Colonic mucosa (tissue), 4 donors: ENCODE data around the gene WDPCP. TPM values are rescaled to one million over a fixed set of nuclear protein-coding genes. Genes with fewer than 3 reads are reported as not detected.
"Not testable (repeated sequence)": the region's sequence is repeated elsewhere in the genome, so short reads cannot be mapped to it uniquely, and the experiment has no call there.

Experiments used
- DNase-seq: peaks from one replicate; pipeline ENCODE4 v3.0.0-alpha.2; 2020
- H3K27ac ChIP-seq: fragments of 200-600 bp; one replicate; pipeline ENCODE4 v1.8.0; 2021
- H3K27me3 ChIP-seq: fragments of 200-600 bp; one replicate; pipeline ENCODE4 v1.8.0; 2021
- H3K36me3 ChIP-seq: fragments of 200-600 bp; one replicate; pipeline ENCODE4 v1.8.0; 2021
- H3K4me1 ChIP-seq: fragments of 200-600 bp; one replicate; pipeline ENCODE4 v1.8.0; 2021; ENCODE audit warnings: mild to moderate bottlenecking
- H3K4me3 ChIP-seq: fragments of 200-600 bp; one replicate; pipeline ENCODE4 v1.8.0; 2021
- H3K9ac ChIP-seq, 2 donors: one replicate each; pipeline ENCODE4 v1.7.0; 2013; ENCODE audit warnings: control low read depth in 2 of 2, low read depth in 2 of 2, low read length in 2 of 2
- H3K9me3 ChIP-seq: fragments of 200-600 bp; one replicate; pipeline ENCODE4 v1.8.0; 2021
- intact Hi-C: fragments of 100-400 bp; cut with DNase I; formaldehyde crosslinking; loops from one replicate; pipeline ENCODE4 v1.14.1; 2022
- total RNA-seq, 2 donors: library from RNA; stranded (reverse); fragmentation: NEBNext Ultra II Directional in 1 of 2; extraction: Animal tissue kit (Norgen Biotek cat#: 25700) in 1 of 2; gene quantifications; one replicate each; pipeline ENCODE4 v1.2.1, GENCODE V29; 2021
- TF ChIP-seq, protein P1 (sequence below): fragments of 200-600 bp; IDR thresholded peaks from one replicate; pipeline ENCODE4 v1.8.0; 2022; ENCODE audit warnings: antibody characterized with exemption, mild to moderate bottlenecking
- donor health status: healthy.
- donor health status: DM: no; HTN: no; CAD: no.
- donor health status: DM: no; HTN: no; CAD: no.

WDPCP gene
- total RNA-seq, 2 donors from 2014 or later: 3.4 to 4.5 TPM

DNA sequence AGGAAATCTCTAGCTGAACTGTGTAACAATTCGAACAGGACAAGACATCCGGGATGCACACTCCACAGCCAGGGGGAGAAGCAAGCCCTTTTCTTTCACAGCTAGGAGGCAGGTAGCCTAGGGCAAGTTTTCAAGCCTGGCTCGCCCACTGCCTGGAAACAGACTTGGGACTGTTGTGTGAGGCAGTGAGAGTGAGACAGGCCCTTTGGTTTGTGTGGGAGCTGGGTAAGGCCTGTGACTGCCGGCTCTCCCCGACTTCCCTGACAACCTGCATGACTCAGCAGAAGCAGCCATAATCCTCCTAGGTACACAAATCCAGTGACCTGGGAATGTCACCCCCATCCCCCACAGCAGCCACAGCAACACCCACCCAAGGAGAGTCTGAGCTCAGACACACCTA lies 179.7 kb downstream of the WDPCP start:
- TF ChIP-seq, protein P1, sequence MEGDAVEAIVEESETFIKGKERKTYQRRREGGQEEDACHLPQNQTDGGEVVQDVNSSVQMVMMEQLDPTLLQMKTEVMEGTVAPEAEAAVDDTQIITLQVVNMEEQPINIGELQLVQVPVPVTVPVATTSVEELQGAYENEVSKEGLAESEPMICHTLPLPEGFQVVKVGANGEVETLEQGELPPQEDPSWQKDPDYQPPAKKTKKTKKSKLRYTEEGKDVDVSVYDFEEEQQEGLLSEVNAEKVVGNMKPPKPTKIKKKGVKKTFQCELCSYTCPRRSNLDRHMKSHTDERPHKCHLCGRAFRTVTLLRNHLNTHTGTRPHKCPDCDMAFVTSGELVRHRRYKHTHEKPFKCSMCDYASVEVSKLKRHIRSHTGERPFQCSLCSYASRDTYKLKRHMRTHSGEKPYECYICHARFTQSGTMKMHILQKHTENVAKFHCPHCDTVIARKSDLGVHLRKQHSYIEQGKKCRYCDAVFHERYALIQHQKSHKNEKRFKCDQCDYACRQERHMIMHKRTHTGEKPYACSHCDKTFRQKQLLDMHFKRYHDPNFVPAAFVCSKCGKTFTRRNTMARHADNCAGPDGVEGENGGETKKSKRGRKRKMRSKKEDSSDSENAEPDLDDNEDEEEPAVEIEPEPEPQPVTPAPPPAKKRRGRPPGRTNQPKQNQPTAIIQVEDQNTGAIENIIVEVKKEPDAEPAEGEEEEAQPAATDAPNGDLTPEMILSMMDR: no peak
- H3K9ac ChIP-seq: no peak overlapping the region
- H3K4me3 ChIP-seq: no peak overlapping the region
- DNase-seq: no peak
- H3K27ac ChIP-seq: no peak overlapping the region
- H3K4me1 ChIP-seq: no peaks in the 10 kb centered on the region
- no peaks in the 10 kb centered on the region for H3K27me3 ChIP-seq
- H3K36me3 ChIP-seq: no peaks in the 10 kb centered on the region
- intact Hi-C loops: no loop called here
- no peaks in the 10 kb centered on the region for H3K9me3 ChIP-seq

DNA sequence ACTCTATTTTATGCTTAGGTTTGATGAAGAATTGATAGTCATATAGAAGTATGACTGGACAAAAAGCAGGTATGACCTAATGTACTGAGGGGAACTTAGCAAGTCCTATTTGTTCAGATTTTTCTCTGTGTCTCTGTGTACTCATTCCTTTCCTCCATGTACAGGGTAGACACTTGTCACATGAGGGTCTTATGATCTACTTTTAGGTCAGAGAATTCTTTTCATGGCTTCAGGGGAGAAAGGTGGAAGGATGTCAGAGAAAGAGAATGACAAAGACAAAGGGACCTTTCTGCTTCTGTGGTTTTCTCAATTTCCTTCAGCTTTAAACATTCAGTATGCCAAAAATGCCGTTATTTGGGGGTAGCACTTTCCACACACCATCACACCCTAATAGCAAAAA lies 181.6 kb downstream of the WDPCP start:
- DNase-seq: no peak
- H3K4me3 ChIP-seq: no peak overlapping the region
- no peaks in the 10 kb centered on the region for H3K9me3 ChIP-seq
- TF ChIP-seq, protein P1: no peak
- H3K9ac ChIP-seq: no peak overlapping the region
- no peak overlapping the region for H3K27ac ChIP-seq
- no peaks in the 10 kb centered on the region for H3K36me3 ChIP-seq
- intact Hi-C loops: no loop called here
- H3K4me1 ChIP-seq: no peaks in the 10 kb centered on the region
- no peaks in the 10 kb centered on the region for H3K27me3 ChIP-seq

DNA sequence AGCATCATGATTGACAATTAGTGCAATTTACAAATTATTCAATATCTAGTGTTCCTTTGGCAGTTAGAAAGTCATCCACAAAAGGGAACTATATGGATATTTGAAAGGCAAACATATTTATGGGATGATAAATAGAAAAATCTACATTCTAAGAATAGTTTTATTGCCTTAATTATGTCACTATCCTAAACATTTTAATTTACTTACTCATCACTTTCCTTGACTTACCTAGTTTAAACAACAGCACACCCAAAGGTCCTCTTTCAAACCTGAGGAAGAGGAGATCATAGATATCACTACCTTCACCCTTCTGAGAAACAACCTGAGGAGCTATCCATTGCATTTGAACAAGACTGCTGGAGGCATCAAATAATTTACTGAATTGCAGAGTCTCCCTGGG lies 184.5 kb downstream of the WDPCP start:
- Histone ChIP-seq H3K9me3 (no peaks in the 10 kb centered on the region), H3K4me1 (no peaks in the 10 kb centered on the region), H3K36me3 (no peaks in the 10 kb centered on the region), H3K27ac (no peak overlapping the region), H3K9ac (no peak overlapping the region), H3K4me3 (no peak overlapping the region), H3K27me3 (no peaks in the 10 kb centered on the region)
- intact Hi-C loops: no loop called here
- DNase-seq: no peak
- TF ChIP-seq, protein P1: no peak

DNA sequence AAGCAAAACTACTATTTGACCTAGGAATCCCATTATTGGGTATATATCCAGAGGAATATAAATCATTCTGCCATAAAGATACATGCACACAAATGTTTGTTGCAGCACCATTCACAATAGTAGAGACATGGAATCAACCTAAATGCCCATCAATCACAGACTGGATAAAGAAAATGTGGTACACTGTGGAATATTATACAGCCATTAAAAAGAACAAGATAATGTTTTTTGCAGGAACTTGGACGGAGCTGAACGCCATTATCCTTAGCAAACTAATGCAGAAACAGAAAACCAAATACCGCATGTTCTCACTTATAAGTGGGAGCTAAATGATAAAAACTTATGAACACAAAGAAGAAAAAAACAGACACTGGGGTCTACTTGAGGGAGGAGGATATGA lies 185.4 kb downstream of the WDPCP start:
- H3K4me1 ChIP-seq, H3K27ac ChIP-seq, H3K9ac ChIP-seq, H3K4me3 ChIP-seq, H3K9me3 ChIP-seq, H3K36me3 ChIP-seq, DNase-seq, H3K27me3 ChIP-seq, intact Hi-C loops: not testable (repeated sequence)

DNA sequence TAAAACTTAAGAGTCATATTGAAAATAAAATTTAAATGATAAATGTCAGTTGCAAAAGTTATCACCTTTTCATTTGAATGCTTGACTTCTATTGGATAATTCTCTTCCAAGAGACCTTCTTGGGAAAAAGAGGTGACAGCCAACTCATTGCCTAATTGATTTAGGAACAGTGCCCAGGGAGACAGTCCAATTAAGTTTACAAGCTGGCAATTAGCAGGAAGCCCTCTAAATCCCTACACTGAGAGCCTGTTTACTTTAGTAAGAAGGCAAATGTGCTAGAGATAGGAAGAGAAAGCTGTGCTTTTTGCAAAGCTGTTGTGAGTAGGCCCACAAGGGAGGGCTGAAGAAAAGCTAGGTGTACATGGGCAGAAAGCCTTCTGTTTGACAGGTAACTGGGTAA lies 189.1 kb downstream of the WDPCP start:
- no peak overlapping the region for H3K9ac ChIP-seq
- no peaks in the 10 kb centered on the region for H3K36me3 ChIP-seq
- no peaks in the 10 kb centered on the region for H3K27me3 ChIP-seq
- H3K4me3 ChIP-seq: no peak overlapping the region
- TF ChIP-seq, protein P1: no peak
- no peaks in the 10 kb centered on the region for H3K4me1 ChIP-seq
- DNase-seq: no peak
- intact Hi-C loops: no loop called here
- H3K27ac ChIP-seq: no peak overlapping the region
- H3K9me3 ChIP-seq: no peaks in the 10 kb centered on the region

DNA sequence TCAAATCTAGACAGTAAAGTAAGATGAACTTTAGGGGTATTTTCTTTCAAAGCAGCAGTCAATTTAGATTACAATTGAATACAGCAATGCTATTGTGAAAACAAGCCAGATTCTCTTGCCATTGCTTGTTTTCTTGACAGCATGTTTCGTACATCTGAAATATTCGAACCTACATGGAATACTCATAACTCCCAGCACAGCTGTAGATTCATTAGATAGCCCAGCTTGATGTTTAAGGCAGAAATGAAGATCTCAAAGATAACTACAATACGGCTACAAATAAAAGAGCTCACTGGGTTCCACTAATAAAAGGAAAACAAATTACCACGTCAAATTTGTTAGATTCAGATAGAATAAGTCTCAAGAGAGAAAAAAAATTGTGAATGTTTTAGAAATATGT lies 208.8 kb downstream of the WDPCP start:
- no peak for DNase-seq
- Histone ChIP-seq H3K9me3 (no peaks in the 10 kb centered on the region), H3K27ac (no peak overlapping the region), H3K4me1 (no peaks in the 10 kb centered on the region), H3K9ac (no peak overlapping the region), H3K4me3 (no peak overlapping the region), H3K36me3 (no peaks in the 10 kb centered on the region), H3K27me3 (no peaks in the 10 kb centered on the region)
- TF ChIP-seq, protein P1: no peak
- intact Hi-C loops: no loop called here
